Astrocyte of the spinal cord (primary cell): ENCODE results near the gene FOXN3.

Source experiments
- DNase-seq: peaks from one replicate; pipeline ENCODE4 v3.0.0; 2011; ENCODE audit warnings: low read depth, low spot score
- H3K4me3 ChIP-seq: 2 replicates; pipeline ENCODE4 v1.5.1; 2011; ENCODE audit warnings: low read depth, mild to moderate bottlenecking, low read length, moderate library complexity
- CTCF ChIP-seq: IDR thresholded peaks from 2 replicates; pipeline ENCODE4 v1.5.1; 2012; ENCODE audit warnings: low read depth, mild to moderate bottlenecking, low read length, inconsistent platforms
- in situ Hi-C: cut with HindIII; loops from 2 replicates; pipeline ENCODE4 v1.10.0; 2017; ENCODE audit warnings: low sequenced_read_pairs

Gene FOXN3

GRCh38 chr14:89125216-89125615 is 291.8 kb downstream of the FOXN3 start:
- DNase-seq: no peak
- no peak overlapping the region for H3K4me3 ChIP-seq
- no peak for TF ChIP-seq CTCF
- in situ Hi-C loops: no loop called here

DNA sequence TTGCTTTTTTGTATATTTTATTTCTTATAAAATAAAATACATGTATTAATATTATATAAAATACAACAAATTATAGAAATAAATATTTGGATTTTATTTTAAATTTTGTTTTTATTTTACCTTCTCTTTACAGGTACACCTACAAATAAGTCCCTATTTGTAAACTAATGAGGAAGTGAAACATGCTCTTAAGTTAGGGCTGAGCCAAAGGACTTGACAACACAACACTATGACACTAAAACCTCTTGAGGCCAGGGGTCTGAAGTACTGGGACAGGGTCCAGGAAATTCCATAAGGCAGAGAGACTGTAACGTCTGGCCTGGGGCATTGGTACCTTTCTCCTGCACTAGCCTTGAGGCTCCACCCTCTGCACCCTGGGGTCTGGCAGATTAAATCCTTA is 293.2 kb downstream of the FOXN3 start:
- no peak for DNase-seq
- in situ Hi-C loops: no loop called here
- no peak for TF ChIP-seq CTCF
- H3K4me3 ChIP-seq: no peak overlapping the region

- TF ChIP-seq CTCF: no peak
- no peak overlapping the region for H3K4me3 ChIP-seq
- DNase-seq: no peak
- in situ Hi-C loops: no loop called here
Measured at GRCh38 chr14:89123215-89123614, 293.8 kb downstream of the FOXN3 start.

DNA sequence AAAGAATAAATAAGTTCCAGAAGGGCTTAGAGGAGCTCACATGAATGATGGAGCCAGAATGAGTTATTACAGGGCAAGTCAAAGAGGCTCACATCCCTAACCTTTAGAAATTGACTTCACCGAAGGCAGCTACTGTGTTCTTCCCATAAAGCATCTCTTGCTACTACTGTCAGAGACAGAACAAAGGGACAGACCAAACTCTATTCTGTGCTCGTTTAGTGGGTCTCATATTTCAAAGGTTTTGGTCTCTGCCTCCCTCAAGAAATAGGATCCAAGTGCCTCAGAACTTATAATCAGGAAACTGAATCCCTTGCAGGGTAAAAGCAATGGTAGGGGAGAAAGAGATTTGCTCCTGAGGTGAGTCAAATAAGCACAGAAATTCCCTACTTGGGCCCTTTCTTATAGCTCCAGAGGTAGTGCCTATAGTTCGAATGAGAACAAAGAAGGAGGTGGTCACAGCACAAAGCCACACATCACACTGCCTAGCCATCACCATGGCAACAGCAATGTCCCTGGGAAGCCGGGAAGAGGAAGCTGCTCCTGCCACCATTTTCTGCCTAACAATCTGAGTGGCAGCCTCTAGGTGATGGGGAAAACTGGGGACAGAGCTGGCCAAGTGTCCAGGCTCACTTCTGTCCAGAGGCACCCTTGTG is 294.9 kb downstream of the FOXN3 start:
- no peak for TF ChIP-seq CTCF
- in situ Hi-C loops: no loop called here

GRCh38 chr14:89117012-89117411 is 300.0 kb downstream of the FOXN3 start:
- no peak overlapping the region for H3K4me3 ChIP-seq
- DNase-seq: no peak
- TF ChIP-seq CTCF: no peak
- in situ Hi-C loops: no loop called here

More for the DNA sequence above, 294.9 kb downstream of the FOXN3 start:
- no peak overlapping the region for H3K4me3 ChIP-seq
- no peak for DNase-seq

DNA sequence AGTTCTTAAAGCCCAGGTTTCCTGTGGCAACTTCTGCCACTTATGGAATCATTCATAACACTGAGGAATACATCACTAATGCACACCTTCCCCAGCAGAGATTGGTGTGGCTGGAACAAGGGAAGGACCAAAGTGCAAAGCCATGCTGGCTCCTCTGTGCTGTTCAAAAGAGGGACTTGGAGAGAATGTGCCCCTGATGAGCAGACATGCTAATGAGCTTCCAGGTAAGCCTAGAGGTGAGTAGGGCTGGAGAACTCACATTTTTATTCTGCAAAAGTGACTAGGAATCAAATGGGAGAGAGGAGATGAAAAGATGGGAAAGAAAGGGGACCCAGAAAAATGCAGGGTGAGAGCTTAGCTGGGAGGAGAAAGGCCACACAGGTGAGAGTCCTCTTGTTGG is 302.9 kb downstream of the FOXN3 start:
- TF ChIP-seq CTCF: no peak
- in situ Hi-C loops: no loop called here
- no peak overlapping the region for H3K4me3 ChIP-seq
- no peak for DNase-seq
